Measurements from ENCODE around the gene MT1A.
"Not testable (repeated sequence)": the region's sequence is repeated elsewhere in the genome, so short reads cannot be mapped to it uniquely, and the experiment has no call there.

Gene MT1A

GRCh38 chr16:56657555-56658326 lies 19.3 kb downstream of the MT1A start, which contains the start of gene MT1F:
MT1F (plus strand) TSS chr16:56657959; CDS start chr16:56658059, 100 bp downstream.
- no peak for TF ChIP-seq CTCF (IDR thresholded peaks at IDR 0.05; ENCODE audit: borderline replicate concordance, insufficient read depth, low read depth, low read length)
- H3K4me3 ChIP-seq (ENCODE audit: low read depth, low read length), result no peak within 1 kb of the TSS

GRCh38 chr16:56658327-56658875 lies 19.9 kb downstream of the MT1A start:
- TF ChIP-seq CTCF (IDR thresholded peaks at IDR 0.05; ENCODE audit: borderline replicate concordance, insufficient read depth, low read depth, low read length), result no peak
- H3K4me3 ChIP-seq (ENCODE audit: low read depth, low read length), result no peak overlapping the region

- no peak for TF ChIP-seq CTCF (IDR thresholded peaks at IDR 0.05; ENCODE audit: borderline replicate concordance, insufficient read depth, low read depth, low read length)
- no peak overlapping the region for H3K4me3 ChIP-seq (ENCODE audit: low read depth, low read length)
Observed at GRCh38 chr16:56662357-56663354, 24.2 kb downstream of the MT1A start.

GRCh38 chr16:56664506-56664905 lies 26.0 kb downstream of the MT1A start:
- H3K4me3 ChIP-seq (ENCODE audit: low read depth, low read length), result no peak overlapping the region
- no peak for TF ChIP-seq CTCF (IDR thresholded peaks at IDR 0.05; ENCODE audit: borderline replicate concordance, insufficient read depth, low read depth, low read length)

- not testable (repeated sequence) for H3K4me3 ChIP-seq (ENCODE audit: low read depth, low read length)
Observed at GRCh38 chr16:56665286-56666261, 27.1 kb downstream of the MT1A start.

- H3K4me3 ChIP-seq (ENCODE audit: low read depth, low read length), result no peak within 1 kb of the TSS
- TF ChIP-seq CTCF (IDR thresholded peaks at IDR 0.05; ENCODE audit: borderline replicate concordance, insufficient read depth, low read depth, low read length), result no peak
Observed at GRCh38 chr16:56667581-56668571, 29.4 kb downstream of the MT1A start, which contains the start of gene MT1G. MT1G (minus strand) TSS chr16:56668065; CDS start chr16:56667993, 72 bp downstream.
